GM18873 (cell line): Measurements from ENCODE around the gene OTULINL.

Source experiments
- ATAC-seq: cut with Tn5 transposase; IDR thresholded peaks from one replicate; pipeline ENCODE4 v1.9.1; 2021; ENCODE audit warnings: mild to moderate bottlenecking, moderate library complexity, moderate number of reproducible peaks; ENCODE audit not compliant: unreplicated experiment, low FRiP score

Gene OTULINL

GRCh38 chr5:14597080-14597479, 15.5 kb downstream of the OTULINL start:
- no peak for ATAC-seq

- ATAC-seq = no peak
These were observed 16.6 kb downstream of the OTULINL start for GRCh38 chr5:14598225-14598624.

DNA sequence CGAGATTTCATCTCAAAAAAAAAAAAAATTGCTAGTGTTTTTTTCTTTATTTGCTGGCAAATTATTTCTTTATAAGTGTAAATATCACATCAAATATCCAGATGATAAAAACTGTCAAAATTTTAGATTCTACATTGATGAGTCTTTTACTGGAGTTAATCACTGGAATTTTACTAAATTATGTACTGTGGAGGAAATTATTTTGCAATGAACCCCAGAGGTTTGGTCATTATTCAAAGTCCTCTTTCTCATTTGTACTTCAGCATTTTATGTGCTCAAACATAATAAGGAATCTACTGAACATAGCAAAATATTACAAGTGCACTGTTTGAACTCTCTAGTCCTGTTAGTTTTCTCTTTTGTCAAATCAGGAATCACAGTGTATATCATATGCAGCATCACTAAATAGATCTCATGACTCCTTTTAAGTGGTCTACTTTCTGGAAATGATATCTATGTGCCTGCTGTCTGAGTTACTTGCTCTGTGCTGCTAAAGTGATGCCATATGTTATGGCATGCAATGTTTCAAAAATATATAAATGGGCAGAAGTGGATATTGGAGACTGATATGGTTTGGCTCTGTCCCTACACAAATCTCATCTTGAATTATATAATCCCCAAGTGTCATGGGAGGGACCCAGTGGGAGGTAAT, 18.0 kb downstream of the OTULINL start:
- no peak for ATAC-seq

GRCh38 chr5:14600846-14601245, 19.3 kb downstream of the OTULINL start:
- ATAC-seq = no peak

DNA sequence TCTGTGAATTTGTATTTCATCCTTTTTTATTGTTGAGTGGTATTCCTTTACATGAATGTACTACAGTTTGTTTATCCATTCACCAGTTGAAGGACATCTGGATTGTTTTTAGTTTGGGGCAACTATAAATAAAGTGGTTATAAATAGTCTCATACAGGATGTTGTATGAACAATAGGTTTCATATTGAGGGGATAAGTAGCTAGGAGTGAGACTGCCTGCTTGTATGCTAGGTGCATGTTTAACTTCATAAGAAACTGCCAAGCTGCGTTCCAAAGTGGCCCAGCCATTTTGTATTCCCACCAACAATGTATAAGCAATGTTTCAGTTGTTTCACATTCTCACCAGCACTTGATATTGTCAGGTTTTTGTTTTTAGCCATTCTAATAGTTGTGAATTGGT, 21.5 kb downstream of the OTULINL start:
- ATAC-seq = no peak

DNA sequence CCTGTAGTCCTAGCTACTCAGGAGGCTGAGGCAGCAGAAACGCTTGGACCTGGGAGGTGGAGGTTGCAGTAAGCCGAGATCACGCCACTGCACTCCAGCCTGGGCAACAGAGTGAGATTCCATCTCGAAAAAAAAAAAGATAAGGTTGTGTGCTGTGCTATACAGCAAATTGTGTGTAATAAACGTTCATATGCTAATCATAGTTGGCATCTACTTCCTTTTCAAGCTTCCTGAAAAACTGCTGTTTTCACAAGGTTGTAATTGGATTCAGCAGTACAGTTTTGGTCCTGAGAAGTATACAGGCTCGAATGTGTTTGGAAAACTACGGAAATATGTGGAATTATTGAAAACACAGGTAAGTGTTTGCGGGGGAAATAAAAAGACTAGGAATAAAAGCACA, 25.5 kb downstream of the OTULINL start:
- ATAC-seq = no peak

DNA sequence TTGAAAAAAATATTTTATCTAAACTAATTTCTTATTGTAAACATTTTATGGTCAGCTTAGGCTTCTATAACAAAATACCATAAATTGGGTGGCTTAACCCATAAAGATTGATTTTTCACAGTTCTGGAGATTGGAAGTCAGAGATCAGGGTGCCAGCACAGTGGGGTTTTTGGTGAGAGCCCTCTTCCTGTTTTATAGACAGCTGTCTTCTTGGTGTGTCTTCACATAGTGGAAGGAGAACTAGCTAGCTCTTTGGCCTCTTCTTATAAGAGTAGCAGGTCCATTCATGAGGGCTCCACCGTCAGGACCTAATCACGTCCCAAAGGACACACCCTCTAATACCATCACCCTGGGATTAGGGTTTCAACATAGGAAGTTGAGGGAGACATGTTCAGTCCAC, 26.6 kb downstream of the OTULINL start:
- ATAC-seq = no peak

GRCh38 chr5:14611737-14612136, 30.1 kb downstream of the OTULINL start:
- no peak for ATAC-seq

DNA sequence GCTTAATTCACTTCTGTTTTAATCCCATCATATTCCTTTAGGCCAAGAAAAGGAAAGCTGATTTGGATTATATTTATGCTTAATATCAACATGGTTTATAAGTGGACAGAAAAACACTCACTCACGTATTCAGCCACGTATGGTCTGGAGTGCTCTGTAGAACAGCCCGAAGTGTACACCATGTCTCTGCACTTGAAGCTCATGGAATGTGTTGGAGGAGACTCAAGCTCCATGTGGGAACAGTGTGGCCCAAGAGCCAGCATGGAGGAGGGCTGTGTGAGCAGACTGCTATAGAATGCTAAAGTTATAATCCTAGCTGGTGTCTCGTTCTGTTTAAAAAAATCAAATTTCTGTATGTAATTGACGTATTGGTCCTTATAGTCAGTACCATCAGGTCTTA, 32.9 kb downstream of the OTULINL start:
- no peak for ATAC-seq

GRCh38 chr5:14615365-14615764, 33.8 kb downstream of the OTULINL start:
- no peak for ATAC-seq

- ATAC-seq = no peak
These were observed 35.8 kb downstream of the OTULINL start for GRCh38 chr5:14617441-14617840.

DNA sequence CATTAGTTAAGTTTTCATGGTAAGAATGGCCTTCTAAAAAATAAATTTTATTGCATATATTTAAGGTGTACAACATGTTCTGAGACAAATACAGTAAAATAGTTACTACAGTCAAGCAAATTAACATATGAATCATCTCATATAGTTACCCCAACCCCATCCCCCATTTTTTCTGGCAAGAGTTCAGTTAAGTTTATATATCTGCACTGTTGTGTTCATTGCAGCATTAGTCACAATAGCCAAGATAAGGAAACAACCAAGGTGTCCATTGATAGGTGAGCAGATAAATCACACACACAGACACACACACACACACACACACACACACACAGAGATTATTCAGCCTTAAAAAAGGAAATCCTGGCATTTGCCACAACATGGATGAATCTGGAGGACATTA, 45.7 kb downstream of the OTULINL start:
- ATAC-seq = no peak

DNA sequence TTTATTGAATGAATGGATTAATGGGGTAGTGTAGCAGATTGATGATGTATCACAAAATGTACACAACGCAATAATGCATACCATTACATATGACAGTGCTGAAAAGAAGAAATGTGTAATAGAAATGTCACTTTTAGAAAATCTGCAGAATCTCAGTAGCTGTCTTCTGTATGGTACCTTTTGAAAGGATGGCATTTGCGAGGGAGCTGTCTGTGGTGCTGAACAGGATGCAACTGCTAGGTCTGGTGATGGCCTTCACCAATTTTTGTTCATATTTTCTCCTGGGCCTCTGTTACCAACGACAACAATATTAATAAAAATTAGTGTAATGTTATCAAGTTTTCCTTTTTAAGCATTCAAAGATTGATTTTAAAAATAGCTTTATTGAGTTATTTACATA, 46.8 kb downstream of the OTULINL start:
- no peak for ATAC-seq

- ATAC-seq = no peak
These were observed 49.1 kb downstream of the OTULINL start for GRCh38 chr5:14630671-14631070.

GRCh38 chr5:14635656-14636055, 54.1 kb downstream of the OTULINL start:
- ATAC-seq = no peak

GRCh38 chr5:14640765-14641164, 59.2 kb downstream of the OTULINL start:
- ATAC-seq = no peak

DNA sequence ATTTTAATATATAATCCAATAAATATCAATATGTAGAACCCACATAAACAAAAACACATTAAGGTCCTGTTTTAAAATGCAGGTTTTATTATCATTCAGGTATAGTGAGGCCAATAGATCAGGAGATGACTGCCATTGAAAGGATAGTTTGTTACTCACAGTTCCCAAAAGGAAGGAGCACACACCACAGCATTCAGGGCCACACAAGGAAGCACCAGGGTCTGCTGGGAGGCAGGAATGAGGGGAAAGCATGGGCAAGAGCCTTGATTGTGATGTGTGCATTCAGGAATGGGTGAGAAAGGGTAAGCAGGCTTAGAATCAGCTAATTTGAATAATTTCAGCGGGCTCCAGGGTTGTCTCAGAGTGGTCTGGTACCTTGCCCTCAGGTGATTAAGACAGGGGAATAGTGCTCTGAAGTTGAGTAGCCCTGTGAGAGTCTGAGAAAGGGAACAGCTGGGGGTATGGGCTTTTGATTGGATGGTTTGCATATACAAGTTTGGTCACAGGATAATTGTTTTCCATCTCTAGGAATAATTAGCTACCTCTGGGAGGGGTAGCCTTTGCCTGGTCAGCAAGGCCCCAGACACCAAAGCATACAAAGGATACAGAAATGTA, 63.1 kb downstream of the OTULINL start:
- ATAC-seq = no peak

GRCh38 chr5:14650052-14650451, 68.5 kb downstream of the OTULINL start:
- no peak for ATAC-seq

DNA sequence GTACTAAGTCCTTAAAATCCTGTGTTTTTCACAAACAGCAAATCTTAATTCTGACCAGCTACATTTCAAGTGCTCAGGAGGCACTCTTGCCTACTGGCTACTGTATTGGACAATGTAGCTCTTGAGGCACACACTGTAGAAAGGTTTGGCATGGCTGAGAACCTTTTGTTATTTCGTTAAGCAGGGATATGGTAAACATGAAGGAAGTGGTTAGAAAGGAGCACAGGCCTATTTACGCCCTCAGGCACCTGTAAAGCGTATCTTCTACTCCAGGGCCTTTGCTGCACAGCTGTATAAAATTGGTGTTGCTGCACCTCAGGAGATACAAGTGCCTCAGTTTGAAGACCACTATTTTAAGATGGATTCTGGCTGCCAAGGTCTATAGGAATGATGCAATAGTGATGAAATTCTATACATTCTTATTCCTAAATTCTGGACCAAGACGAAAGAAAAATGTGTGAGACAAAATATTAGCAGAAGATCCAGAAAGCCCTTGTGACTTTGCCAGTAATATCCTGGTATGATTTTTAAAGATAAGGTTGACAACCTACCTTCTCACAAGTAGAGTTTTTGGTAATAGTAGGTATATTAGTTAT, 73.7 kb downstream of the OTULINL start:
- no peak for ATAC-seq

GRCh38 chr5:14656898-14657297, 75.3 kb downstream of the OTULINL start:
- no peak for ATAC-seq

GRCh38 chr5:14659821-14660607, 78.4 kb downstream of the OTULINL start:
- no peak for ATAC-seq
